SK-N-SH treated with all-trans-retinoic acid at 6 μM for 48 hours (cell line): Measurements from ENCODE around the gene FDX1.

Source experiments
- ARNTL ChIP-seq: fragments of 450-650 bp; formaldehyde crosslinking; IDR thresholded peaks from 2 replicates; pipeline ENCODE4 v1.5.0; 2020; ENCODE audit warnings: low read depth, mild to moderate bottlenecking, moderate library complexity, borderline replicate concordance
- BACH2 ChIP-seq: fragments of 250-450 bp; sonication (Bioruptor Pico); IDR thresholded peaks from 2 replicates; pipeline ENCODE4 v1.9.0; 2021; ENCODE audit warnings: mild to moderate bottlenecking, borderline replicate concordance
- CSDC2 ChIP-seq: fragments of 250-450 bp; sonication (Bioruptor Pico); IDR thresholded peaks from 2 replicates; pipeline ENCODE4 v1.5.0; 2020; ENCODE audit warnings: mild to moderate bottlenecking, moderate library complexity
- GLIS3 ChIP-seq: fragments of 250-450 bp; sonication (Bioruptor Pico); IDR thresholded peaks from 2 replicates; pipeline ENCODE4 v1.5.0; 2020; ENCODE audit warnings: mild to moderate bottlenecking, moderate library complexity
- RARB ChIP-seq: fragments of 250-450 bp; sonication (Bioruptor Pico); IDR thresholded peaks from 2 replicates; pipeline ENCODE4 v1.8.0; 2021; ENCODE audit warnings: mild to moderate bottlenecking, moderate library complexity
- SNAI2 ChIP-seq: fragments of 250-450 bp; sonication (Bioruptor Pico); IDR thresholded peaks from 2 replicates; pipeline ENCODE4 v1.5.0; 2020; ENCODE audit warnings: mild to moderate bottlenecking, moderate library complexity
- ZC3H10 ChIP-seq: fragments of 250-450 bp; sonication (Bioruptor Pico); IDR thresholded peaks from 2 replicates; pipeline ENCODE4 v1.5.1; 2021; ENCODE audit warnings: mild to moderate bottlenecking, moderate library complexity
- ZFP3 ChIP-seq: fragments of 250-450 bp; sonication (Bioruptor Pico); IDR thresholded peaks from 2 replicates; pipeline ENCODE4 v1.5.0; 2020; ENCODE audit warnings: mild to moderate bottlenecking, moderate library complexity
- ZFP30 ChIP-seq: fragments of 450-650 bp; formaldehyde crosslinking; IDR thresholded peaks from 2 replicates; pipeline ENCODE4 v1.5.0; 2022; ENCODE audit warnings: mild to moderate bottlenecking, moderate library complexity
- ZNF565 ChIP-seq: fragments of 450-650 bp; formaldehyde crosslinking; conservative IDR thresholded peaks from 2 replicates; pipeline ENCODE4 v1.5.0; 2020; ENCODE audit warnings: low read depth, mild to moderate bottlenecking, moderate library complexity
- TF ChIP-seq, protein P1 (sequence below): fragments of 250-450 bp; sonication (Bioruptor Pico); IDR thresholded peaks from 2 replicates; pipeline ENCODE4 v1.8.0; 2021; ENCODE audit warnings: low read depth, mild to moderate bottlenecking, moderate library complexity, borderline replicate concordance
- TF ChIP-seq, protein P2 (sequence below): fragments of 250-450 bp; sonication (Bioruptor Pico); IDR thresholded peaks from 2 replicates; pipeline ENCODE4 v1.8.0; 2020; ENCODE audit warnings: mild to moderate bottlenecking, moderate library complexity, borderline replicate concordance
- TF ChIP-seq, protein P3 (sequence below): fragments of 250-450 bp; sonication (Bioruptor Pico); IDR thresholded peaks from 2 replicates; pipeline ENCODE4 v1.5.1; 2020; ENCODE audit warnings: low read depth, mild to moderate bottlenecking, moderate library complexity

DNA sequence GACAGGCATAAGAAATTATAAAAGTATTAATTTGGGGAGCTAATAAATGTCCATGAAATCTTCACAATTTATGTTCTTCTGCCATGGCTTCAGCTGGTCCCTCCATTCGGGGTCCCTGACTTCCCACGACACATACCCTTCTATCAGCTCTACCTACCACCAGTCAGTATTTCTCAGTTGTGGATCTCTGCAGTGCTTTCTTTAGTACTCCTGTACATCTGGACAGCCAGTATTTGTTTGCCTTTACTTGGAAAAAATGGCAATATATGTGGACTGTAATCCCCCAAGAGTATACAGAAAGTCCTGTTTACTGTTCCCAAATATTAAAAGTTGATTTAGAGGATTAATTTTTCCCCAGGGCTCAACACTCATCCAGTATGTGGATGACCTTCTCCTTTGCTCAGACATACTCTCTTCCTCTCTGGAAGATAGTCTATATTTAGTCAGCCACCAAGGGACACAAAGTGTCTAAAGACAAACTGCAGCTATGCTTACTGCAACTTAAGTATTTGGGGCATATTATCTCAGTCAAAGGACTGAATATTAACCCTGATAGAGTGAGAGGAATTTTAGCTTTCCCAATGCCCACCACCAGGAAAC lies 7.3 kb upstream of the FDX1 start:
- TF ChIP-seq ZFP3 (CRISPR knock-in tag) (no peak), ZFP30 (CRISPR knock-in tag) (no peak), ZC3H10 (CRISPR knock-in tag) (no peak), CSDC2 (CRISPR knock-in tag) (no peak), RARB (CRISPR knock-in tag) (no peak), BACH2 (CRISPR knock-in tag) (no peak), GLIS3 (CRISPR knock-in tag) (no peak), ARNTL (CRISPR knock-in tag) (no peak), ZNF565 (CRISPR knock-in tag) (no peak), SNAI2 (CRISPR knock-in tag) (no peak)
- TF ChIP-seq, protein P1, sequence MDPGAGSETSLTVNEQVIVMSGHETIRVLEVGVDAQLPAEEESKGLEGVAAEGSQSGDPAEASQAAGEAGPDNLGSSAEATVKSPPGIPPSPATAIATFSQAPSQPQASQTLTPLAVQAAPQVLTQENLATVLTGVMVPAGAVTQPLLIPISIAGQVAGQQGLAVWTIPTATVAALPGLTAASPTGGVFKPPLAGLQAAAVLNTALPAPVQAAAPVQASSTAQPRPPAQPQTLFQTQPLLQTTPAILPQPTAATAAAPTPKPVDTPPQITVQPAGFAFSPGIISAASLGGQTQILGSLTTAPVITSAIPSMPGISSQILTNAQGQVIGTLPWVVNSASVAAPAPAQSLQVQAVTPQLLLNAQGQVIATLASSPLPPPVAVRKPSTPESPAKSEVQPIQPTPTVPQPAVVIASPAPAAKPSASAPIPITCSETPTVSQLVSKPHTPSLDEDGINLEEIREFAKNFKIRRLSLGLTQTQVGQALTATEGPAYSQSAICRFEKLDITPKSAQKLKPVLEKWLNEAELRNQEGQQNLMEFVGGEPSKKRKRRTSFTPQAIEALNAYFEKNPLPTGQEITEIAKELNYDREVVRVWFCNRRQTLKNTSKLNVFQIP: no peak
- TF ChIP-seq, protein P2, sequence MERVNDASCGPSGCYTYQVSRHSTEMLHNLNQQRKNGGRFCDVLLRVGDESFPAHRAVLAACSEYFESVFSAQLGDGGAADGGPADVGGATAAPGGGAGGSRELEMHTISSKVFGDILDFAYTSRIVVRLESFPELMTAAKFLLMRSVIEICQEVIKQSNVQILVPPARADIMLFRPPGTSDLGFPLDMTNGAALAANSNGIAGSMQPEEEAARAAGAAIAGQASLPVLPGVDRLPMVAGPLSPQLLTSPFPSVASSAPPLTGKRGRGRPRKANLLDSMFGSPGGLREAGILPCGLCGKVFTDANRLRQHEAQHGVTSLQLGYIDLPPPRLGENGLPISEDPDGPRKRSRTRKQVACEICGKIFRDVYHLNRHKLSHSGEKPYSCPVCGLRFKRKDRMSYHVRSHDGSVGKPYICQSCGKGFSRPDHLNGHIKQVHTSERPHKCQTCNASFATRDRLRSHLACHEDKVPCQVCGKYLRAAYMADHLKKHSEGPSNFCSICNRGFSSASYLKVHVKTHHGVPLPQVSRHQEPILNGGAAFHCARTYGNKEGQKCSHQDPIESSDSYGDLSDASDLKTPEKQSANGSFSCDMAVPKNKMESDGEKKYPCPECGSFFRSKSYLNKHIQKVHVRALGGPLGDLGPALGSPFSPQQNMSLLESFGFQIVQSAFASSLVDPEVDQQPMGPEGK: no peak
- TF ChIP-seq, protein P3, sequence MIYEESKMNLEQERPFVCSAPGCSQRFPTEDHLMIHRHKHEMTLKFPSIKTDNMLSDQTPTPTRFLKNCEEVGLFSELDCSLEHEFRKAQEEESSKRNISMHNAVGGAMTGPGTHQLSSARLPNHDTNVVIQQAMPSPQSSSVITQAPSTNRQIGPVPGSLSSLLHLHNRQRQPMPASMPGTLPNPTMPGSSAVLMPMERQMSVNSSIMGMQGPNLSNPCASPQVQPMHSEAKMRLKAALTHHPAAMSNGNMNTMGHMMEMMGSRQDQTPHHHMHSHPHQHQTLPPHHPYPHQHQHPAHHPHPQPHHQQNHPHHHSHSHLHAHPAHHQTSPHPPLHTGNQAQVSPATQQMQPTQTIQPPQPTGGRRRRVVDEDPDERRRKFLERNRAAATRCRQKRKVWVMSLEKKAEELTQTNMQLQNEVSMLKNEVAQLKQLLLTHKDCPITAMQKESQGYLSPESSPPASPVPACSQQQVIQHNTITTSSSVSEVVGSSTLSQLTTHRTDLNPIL: no peak
